Loucy (cell line): ENCODE data around the gene GEMIN7.

Experiments used
- H2AFZ ChIP-seq: fragments of 200-600 bp; sonication (generic); 2 replicates; pipeline ENCODE4 v1.6.0; 2016; ENCODE audit warnings: antibody characterized with exemption, mild to moderate bottlenecking, low read length, moderate library complexity
- H3F3A ChIP-seq: fragments of 200-600 bp; 2 replicates; pipeline ENCODE4 v1.6.0; 2016; ENCODE audit warnings: antibody characterized with exemption, low read depth, mild to moderate bottlenecking
- H3K27me3 ChIP-seq: fragments of 200-600 bp; sonication (generic); 2 replicates; pipeline ENCODE4 v1.6.1; 2014; ENCODE audit warnings: low read length, mild to moderate bottlenecking; ENCODE audit not compliant: insufficient read depth, poor library complexity, severe bottlenecking
- H3K36me3 ChIP-seq: fragments of 200-600 bp; sonication (generic); 2 replicates; pipeline ENCODE4 v1.6.1; 2016; ENCODE audit warnings: low read length; ENCODE audit not compliant: insufficient read depth
- H3K4me1 ChIP-seq: fragments of 200-600 bp; sonication (generic); 2 replicates; pipeline ENCODE4 v1.5.1; 2014; ENCODE audit warnings: low read length, mild to moderate bottlenecking; ENCODE audit not compliant: insufficient read depth, poor library complexity, severe bottlenecking
- H3K4me2 ChIP-seq: fragments of 200-600 bp; sonication (generic); 2 replicates; pipeline ENCODE4 v1.6.0; 2014; ENCODE audit warnings: antibody characterized with exemption, low read length, low read depth, mild to moderate bottlenecking; ENCODE audit not compliant: poor library complexity, severe bottlenecking
- H3K4me3 ChIP-seq: fragments of 200-600 bp; sonication (generic); 2 replicates; pipeline ENCODE4 v1.5.1; 2014; ENCODE audit warnings: low read length, mild to moderate bottlenecking, mixed read lengths; ENCODE audit not compliant: poor library complexity, severe bottlenecking
- H3K79me2 ChIP-seq: fragments of 200-600 bp; sonication (generic); 2 replicates; pipeline ENCODE4 v1.6.1; 2014; ENCODE audit warnings: low read length; ENCODE audit not compliant: insufficient read depth
- H3K9ac ChIP-seq: fragments of 200-600 bp; sonication (generic); 2 replicates; pipeline ENCODE4 v1.6.0; 2014; ENCODE audit warnings: mild to moderate bottlenecking, low read depth, low read length, moderate library complexity; ENCODE audit not compliant: poor library complexity, severe bottlenecking
- H3K9me2 ChIP-seq: fragments of 200-600 bp; sonication (generic); replicated peaks from 2 replicates; pipeline ENCODE4 v1.6.1; 2016; ENCODE audit warnings: low read depth, low read length, mixed read lengths
- H3K9me3 ChIP-seq: fragments of 200-600 bp; sonication (generic); 2 replicates; pipeline ENCODE4 v1.6.1; 2014; ENCODE audit warnings: mild to moderate bottlenecking, antibody characterized with exemption, low read length, low read depth; ENCODE audit not compliant: insufficient read depth
- H4K20me1 ChIP-seq: fragments of 200-600 bp; sonication (generic); 2 replicates; pipeline ENCODE4 v1.6.0; 2014; ENCODE audit warnings: antibody characterized with exemption, low read length, mild to moderate bottlenecking; ENCODE audit not compliant: insufficient read depth, poor library complexity, severe bottlenecking
- CTCF ChIP-seq: fragments of 200-600 bp; sonication (generic); conservative IDR thresholded peaks from 2 replicates; pipeline ENCODE4 v1.5.1; 2014; ENCODE audit warnings: mild to moderate bottlenecking, antibody characterized with exemption, low read length
- EZH2phosphoT487 ChIP-seq: fragments of 200-600 bp; IDR thresholded peaks from 2 replicates; pipeline ENCODE4 v1.6.1; 2018; ENCODE audit warnings: antibody characterized with exemption, mild to moderate bottlenecking, moderate library complexity, borderline replicate concordance

GEMIN7 gene

GRCh38 chr19:45100201-45100600, 21.1 kb downstream of the GEMIN7 start:
- peaks cover 33% of the 10 kb centered on the region for H3K4me1 ChIP-seq
- H2AFZ ChIP-seq = no peak overlapping the region
- no peaks in the 10 kb centered on the region for H3K9me2 ChIP-seq
- H3K4me2 ChIP-seq = no peak overlapping the region
- H3K4me3 ChIP-seq = no peak overlapping the region
- peaks cover 10% of the 10 kb centered on the region; the same call in 1 of the 2 replicates for H3K36me3 ChIP-seq
- peaks cover 57% of the 10 kb centered on the region for H4K20me1 ChIP-seq
- H3K9ac ChIP-seq = no peak overlapping the region
- peaks cover 98% of the 10 kb centered on the region for H3K79me2 ChIP-seq
- TF ChIP-seq CTCF = no peak
- TF ChIP-seq EZH2phosphoT487 = no peak
- H3K9me3 ChIP-seq = no peaks in the 10 kb centered on the region
- no peaks in the 10 kb centered on the region for H3K27me3 ChIP-seq
- no peaks in the 10 kb centered on the region for H3F3A ChIP-seq

- Histone ChIP-seq H3K79me2 (peaks cover 98% of the 10 kb centered on the region), H2AFZ (no peak overlapping the region), H4K20me1 (peaks cover 57% of the 10 kb centered on the region), H3K4me1 (peaks cover 26% of the 10 kb centered on the region), H3F3A (no peaks in the 10 kb centered on the region), H3K4me2 (no peak overlapping the region), H3K9ac (no peak overlapping the region), H3K9me3 (no peaks in the 10 kb centered on the region), H3K9me2 (no peaks in the 10 kb centered on the region), H3K4me3 (no peak overlapping the region), H3K36me3 (peaks cover 10% of the 10 kb centered on the region; the same call in 1 of the 2 replicates), H3K27me3 (no peaks in the 10 kb centered on the region)
- TF ChIP-seq CTCF (no peak), EZH2phosphoT487 (no peak)
Measured at GRCh38 chr19:45100846-45101252, 21.8 kb downstream of the GEMIN7 start.

- Histone ChIP-seq H3K4me3 (no peak overlapping the region), H3K4me2 (no peak overlapping the region), H3F3A (no peaks in the 10 kb centered on the region), H3K9me3 (no peaks in the 10 kb centered on the region), H4K20me1 (peaks cover 49% of the 10 kb centered on the region), H3K27me3 (no peaks in the 10 kb centered on the region), H3K36me3 (peaks cover 10% of the 10 kb centered on the region; the same call in 1 of the 2 replicates), H2AFZ (no peak overlapping the region), H3K9ac (no peak overlapping the region), H3K9me2 (no peaks in the 10 kb centered on the region), H3K79me2 (peaks cover 96% of the 10 kb centered on the region), H3K4me1 (peaks cover 19% of the 10 kb centered on the region)
- no peak for TF ChIP-seq EZH2phosphoT487
Measured at GRCh38 chr19:45101806-45102205, 22.7 kb downstream of the GEMIN7 start.

GRCh38 chr19:45102481-45102880, 23.4 kb downstream of the GEMIN7 start:
- H3K9me2 ChIP-seq = no peaks in the 10 kb centered on the region
- H3K36me3 ChIP-seq = peaks cover 10% of the 10 kb centered on the region; the same call in 1 of the 2 replicates
- H3K27me3 ChIP-seq = no peaks in the 10 kb centered on the region
- TF ChIP-seq EZH2phosphoT487 (no peak), CTCF (no peak)
- H3K4me3 ChIP-seq = no peak overlapping the region
- H3K4me1 ChIP-seq = peaks cover 15% of the 10 kb centered on the region
- H2AFZ ChIP-seq = no peak overlapping the region
- H3K9ac ChIP-seq = no peak overlapping the region
- no peaks in the 10 kb centered on the region for H3K9me3 ChIP-seq
- H3F3A ChIP-seq = no peaks in the 10 kb centered on the region
- H3K79me2 ChIP-seq = peaks cover 90% of the 10 kb centered on the region
- H3K4me2 ChIP-seq = no peak overlapping the region
- peaks cover 43% of the 10 kb centered on the region for H4K20me1 ChIP-seq
